ENCODE data around the gene SYT7. TPM values are rescaled to one million over a fixed set of nuclear protein-coding genes. Genes with fewer than 3 reads are reported as not detected.

Gene SYT7
- total RNA-seq, 1 donor from 2014 or later: 93.6 TPM

DNA sequence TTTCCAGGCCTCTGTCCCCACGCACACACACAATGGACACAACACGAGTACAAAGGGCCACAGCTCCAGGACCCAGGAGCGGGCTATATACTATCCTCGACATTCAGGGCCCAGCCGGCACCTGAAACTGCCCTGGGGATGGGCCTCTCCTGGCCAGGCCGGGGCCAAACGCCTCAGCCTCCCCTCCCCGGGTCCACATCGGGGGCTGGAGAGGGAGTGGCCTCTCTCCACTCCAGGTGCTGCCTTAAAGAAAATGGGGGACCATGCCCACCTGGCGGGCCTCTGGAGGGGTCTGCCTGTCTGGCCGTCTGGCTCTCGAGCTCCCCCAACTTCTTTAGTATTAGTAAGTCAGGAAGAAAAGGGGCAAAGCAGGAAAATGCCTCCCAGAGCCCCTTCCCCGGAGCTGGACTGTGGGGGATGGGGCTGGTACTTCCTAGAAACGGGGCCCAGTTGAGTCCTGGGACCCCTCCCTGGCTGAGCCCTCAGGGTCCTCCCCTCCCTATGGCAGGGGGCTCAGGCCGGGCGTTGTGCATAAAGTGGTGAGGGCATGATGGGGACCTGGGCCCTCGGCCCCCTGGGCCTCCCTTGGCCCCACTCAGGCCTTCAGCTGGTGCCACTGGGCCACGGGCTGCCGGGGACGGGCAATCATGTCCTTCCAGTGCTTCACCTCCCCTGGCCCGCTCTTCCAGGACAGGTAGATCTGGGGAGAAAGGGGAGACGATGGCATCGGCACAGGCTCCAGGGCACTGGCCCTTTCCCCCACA is 62.7 kb downstream of the SYT7 start:
- DNase-seq: no peak
- TF ChIP-seq, protein P1, sequence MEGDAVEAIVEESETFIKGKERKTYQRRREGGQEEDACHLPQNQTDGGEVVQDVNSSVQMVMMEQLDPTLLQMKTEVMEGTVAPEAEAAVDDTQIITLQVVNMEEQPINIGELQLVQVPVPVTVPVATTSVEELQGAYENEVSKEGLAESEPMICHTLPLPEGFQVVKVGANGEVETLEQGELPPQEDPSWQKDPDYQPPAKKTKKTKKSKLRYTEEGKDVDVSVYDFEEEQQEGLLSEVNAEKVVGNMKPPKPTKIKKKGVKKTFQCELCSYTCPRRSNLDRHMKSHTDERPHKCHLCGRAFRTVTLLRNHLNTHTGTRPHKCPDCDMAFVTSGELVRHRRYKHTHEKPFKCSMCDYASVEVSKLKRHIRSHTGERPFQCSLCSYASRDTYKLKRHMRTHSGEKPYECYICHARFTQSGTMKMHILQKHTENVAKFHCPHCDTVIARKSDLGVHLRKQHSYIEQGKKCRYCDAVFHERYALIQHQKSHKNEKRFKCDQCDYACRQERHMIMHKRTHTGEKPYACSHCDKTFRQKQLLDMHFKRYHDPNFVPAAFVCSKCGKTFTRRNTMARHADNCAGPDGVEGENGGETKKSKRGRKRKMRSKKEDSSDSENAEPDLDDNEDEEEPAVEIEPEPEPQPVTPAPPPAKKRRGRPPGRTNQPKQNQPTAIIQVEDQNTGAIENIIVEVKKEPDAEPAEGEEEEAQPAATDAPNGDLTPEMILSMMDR (IDR thresholded peaks at IDR 0.05; ENCODE audit: partially characterized antibody, unreplicated experiment): no peak
- Mint-ChIP-seq H3K9me3 (ENCODE audit: unreplicated experiment) (peaks cover 4% of the 10 kb centered on the region), H3K27ac (ENCODE audit: unreplicated experiment) (peak overlapping the region; percentile 62), H3K27me3 (ENCODE audit: unreplicated experiment) (peaks cover 13% of the 10 kb centered on the region), H3K36me3 (ENCODE audit: unreplicated experiment) (peaks cover 6% of the 10 kb centered on the region), H3K4me3 (ENCODE audit: unreplicated experiment) (no peak overlapping the region), H3K4me1 (ENCODE audit: low read depth, unreplicated experiment) (peaks cover 24% of the 10 kb centered on the region)

DNA sequence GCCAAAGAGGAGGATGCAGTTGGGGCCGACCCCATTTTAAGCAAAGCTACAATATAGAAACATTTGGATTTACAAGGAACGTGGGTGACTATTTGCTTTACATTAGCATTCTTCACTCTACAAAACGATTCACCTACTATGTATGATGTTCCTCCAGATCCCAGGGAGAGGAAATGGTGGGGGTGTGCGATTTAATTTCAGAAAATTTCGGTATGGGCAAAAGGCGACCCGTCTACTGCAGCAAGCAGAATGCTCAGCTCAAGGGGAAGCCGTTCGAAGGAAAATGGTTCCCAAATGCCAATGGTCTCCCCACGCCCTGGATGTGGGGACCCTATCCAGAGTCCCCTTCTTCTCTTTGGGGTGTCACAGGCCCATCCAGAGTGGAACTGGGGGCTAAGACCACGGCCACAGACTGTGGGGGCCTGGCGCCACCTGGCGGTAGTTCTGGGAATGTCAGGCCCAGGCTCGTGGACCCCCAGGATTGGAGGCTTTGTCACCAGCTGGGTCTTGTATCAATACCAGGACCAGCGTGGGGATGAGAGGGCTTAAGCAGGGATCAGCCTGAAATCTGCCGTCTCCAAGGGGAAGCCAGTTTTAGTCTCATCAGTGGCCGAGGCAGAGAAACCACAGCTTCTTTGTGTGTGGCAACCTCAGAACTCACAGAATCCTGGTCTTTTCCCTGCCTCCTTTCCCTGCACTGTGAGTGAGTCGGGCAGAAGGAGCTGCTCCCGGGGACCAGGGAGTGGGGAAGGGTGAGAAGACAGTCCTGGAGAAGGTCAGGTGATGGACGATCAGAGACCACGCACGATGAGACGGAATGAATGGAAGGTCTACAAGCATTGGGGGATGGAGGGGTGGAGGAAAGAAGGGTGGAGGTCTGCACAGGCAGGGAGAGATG is 64.0 kb downstream of the SYT7 start:
- Mint-ChIP-seq H3K4me1 (ENCODE audit: low read depth, unreplicated experiment) (peaks cover 31% of the 10 kb centered on the region), H3K9me3 (ENCODE audit: unreplicated experiment) (peaks cover 9% of the 10 kb centered on the region), H3K27me3 (ENCODE audit: unreplicated experiment) (peaks cover 11% of the 10 kb centered on the region), H3K4me3 (ENCODE audit: unreplicated experiment) (no peak overlapping the region), H3K27ac (ENCODE audit: unreplicated experiment) (peak overlapping the region; percentile 73), H3K36me3 (ENCODE audit: unreplicated experiment) (peaks cover 6% of the 10 kb centered on the region)
- TF ChIP-seq, protein P1 (IDR thresholded peaks at IDR 0.05; ENCODE audit: partially characterized antibody, unreplicated experiment): peak; percentile 100
- DNase-seq: peak; percentile 85

DNA sequence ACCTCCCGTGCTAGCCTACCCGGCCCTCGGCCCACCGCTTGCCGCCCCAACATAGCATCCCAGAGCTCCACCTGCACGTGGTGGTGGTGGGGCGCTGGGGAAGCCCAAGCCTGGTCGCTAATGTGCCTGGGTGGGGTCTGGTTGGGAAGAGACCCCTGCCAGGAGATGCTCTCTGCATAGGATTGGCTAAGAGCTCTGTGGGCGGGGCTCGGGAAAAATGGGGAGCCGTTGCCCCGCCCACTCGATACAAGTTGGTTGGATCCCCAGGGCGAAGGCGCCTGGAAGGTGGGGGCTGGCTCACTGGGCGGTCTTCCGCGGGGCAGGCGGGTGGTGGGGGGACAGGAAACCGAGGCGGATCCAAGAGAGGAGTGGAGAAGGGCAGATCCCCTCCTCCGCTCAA is 64.7 kb downstream of the SYT7 start:
- no peak for DNase-seq
- TF ChIP-seq, protein P1 (IDR thresholded peaks at IDR 0.05; ENCODE audit: partially characterized antibody, unreplicated experiment): no peak
- Mint-ChIP-seq H3K4me1 (ENCODE audit: low read depth, unreplicated experiment) (peaks cover 36% of the 10 kb centered on the region), H3K9me3 (ENCODE audit: unreplicated experiment) (peaks cover 13% of the 10 kb centered on the region), H3K4me3 (ENCODE audit: unreplicated experiment) (no peak overlapping the region), H3K27ac (ENCODE audit: unreplicated experiment) (no peak overlapping the region), H3K27me3 (ENCODE audit: unreplicated experiment) (peaks cover 11% of the 10 kb centered on the region), H3K36me3 (ENCODE audit: unreplicated experiment) (peaks cover 6% of the 10 kb centered on the region)

DNA sequence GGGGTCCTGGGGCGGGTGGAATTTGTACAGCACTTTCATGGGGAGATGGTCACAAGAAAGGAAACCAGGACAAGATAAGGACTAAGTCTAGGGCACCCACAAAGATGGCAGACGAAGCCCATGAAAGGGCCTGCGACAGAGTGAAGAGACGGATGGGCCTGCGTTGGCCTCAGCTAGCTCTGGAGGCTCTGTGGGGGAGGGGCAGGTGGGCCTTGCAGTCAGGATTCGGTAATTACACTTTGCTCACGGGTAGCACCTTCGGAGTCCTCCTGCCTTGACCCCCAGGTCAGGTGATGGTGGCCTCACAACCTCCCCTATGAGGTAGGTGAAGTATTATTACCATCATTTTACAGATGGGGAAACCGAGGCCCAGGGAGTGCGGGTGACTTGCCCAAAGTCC is 65.2 kb downstream of the SYT7 start:
- Mint-ChIP-seq H3K4me3 (ENCODE audit: unreplicated experiment) (no peak overlapping the region), H3K27me3 (ENCODE audit: unreplicated experiment) (peaks cover 12% of the 10 kb centered on the region), H3K9me3 (ENCODE audit: unreplicated experiment) (peaks cover 14% of the 10 kb centered on the region), H3K27ac (ENCODE audit: unreplicated experiment) (no peak overlapping the region), H3K36me3 (ENCODE audit: unreplicated experiment) (peaks cover 6% of the 10 kb centered on the region), H3K4me1 (ENCODE audit: low read depth, unreplicated experiment) (peaks cover 39% of the 10 kb centered on the region)
- no peak for DNase-seq
- TF ChIP-seq, protein P1 (IDR thresholded peaks at IDR 0.05; ENCODE audit: partially characterized antibody, unreplicated experiment): no peak

Measured in glutamatergic neuron (in vitro differentiated cells).